Cardiac septum (tissue), 1 donor: ENCODE data around the gene EVPL. TPM values are rescaled to one million over a fixed set of nuclear protein-coding genes. Genes with fewer than 3 reads are reported as not detected.
A peak's percentile ranks its signal among the peaks of the same experiment; 100 is the strongest.

Source experiments
- DNase-seq: peaks from one replicate; pipeline ENCODE4 v3.0.0-alpha.2; 2020; ENCODE audit warnings: low spot score
- intact Hi-C: fragments of 100-400 bp; cut with DNase I; formaldehyde crosslinking; loops from one replicate; pipeline ENCODE4 v1.14.0; 2022
- total RNA-seq: library from RNA; stranded (reverse); fragmentation: NEBNext Ultra II Directional; extraction: Animal tissue kit (Norgen Biotek cat#: 25700); gene quantifications from one replicate; pipeline ENCODE4 v1.2.1, GENCODE V29; 2021
- donor health status: DM: no; HTN: no; CAD: no.

EVPL gene
- total RNA-seq, 1 donor from 2014 or later = 0.05 TPM

DNA sequence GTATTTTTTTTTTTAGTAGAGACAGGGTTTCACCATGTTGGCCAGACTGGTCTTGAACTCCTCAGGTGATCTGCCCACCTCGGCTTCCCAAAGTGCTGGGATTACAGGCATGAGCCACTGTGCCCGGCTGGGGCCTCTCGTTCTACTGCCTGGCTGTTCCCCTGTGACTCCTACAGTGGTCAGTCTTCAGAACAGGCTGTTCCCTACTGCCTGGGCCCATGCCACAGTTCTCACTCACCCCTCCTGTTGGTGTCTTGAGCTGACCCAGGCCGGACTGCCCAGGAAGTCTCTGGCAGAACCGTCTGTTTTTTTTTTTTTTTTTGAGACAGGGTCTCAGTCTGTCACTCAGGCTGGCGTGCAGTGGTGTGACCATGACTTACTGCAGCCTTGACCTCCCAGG lies 23.2 kb downstream of the EVPL start:
- DNase-seq = no peak
- intact Hi-C loops = loop anchor here (2.0 kb wide), 1 partner anchor 99 kb away; the partner anchor contains the start of gene MRPL38

DNA sequence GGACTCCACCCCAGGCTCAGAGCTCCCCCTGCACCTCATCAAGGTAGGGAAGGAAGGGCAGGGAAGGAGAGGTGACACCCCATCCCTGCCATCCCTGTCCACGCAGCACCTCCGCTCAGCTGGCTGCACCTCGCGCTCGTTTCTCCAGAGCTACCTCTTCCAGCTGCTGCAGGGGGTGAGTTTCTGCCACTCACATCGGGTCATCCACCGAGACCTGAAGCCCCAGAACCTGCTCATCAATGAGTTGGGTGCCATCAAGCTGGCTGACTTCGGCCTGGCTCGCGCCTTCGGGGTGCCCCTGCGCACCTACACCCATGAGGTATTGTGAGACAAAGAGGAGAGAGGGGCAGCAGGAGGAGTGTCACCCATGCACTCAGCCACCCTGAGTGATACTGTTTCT lies 25.0 kb downstream of the EVPL start:
- intact Hi-C loops = no loop called here
- DNase-seq = no peak

DNA sequence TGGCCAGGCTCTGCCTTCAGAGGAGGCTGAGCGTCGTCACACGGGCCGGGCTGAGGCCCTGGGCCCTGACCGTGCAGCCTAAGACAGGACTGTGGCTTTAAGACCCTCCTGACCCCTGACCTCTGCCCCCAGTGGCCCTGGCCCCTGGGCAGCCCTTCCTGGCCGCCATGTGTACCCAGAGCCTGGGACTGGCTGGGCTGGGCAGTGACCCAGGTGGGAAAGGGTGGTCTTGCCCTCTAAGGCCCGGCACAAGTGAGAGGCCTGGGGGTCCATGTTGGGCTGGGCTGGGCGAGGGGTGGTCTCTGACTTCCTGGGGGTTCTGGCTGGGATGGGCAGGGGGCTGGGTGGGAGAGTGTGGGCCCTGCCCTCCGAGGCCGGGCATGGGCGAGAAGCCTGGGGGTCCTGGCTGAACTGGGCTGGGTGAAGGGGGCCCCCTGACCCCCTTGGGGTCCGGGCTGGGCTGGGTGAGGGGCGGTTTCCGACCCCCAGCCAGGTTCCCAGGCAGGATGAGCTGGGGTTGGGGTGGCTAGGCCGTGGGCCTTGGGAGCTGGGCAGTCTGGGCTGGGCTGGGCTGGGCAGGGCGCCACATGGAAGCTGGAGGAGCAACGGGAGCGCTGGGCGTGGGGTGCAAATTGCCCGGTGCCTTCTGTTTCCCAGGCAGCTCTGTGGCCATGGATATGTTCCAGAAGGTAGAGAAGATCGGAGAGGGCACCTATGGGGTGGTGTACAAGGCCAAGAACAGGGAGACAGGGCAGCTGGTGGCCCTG lies 26.2 kb downstream of the EVPL start, which contains the start of gene CDK3:
TSS of gene CDK3 (plus strand) at position 101 of the 767 bp plus-strand sequence. CDS start at position 672, 571 bp downstream.
- no peak for DNase-seq
- intact Hi-C loops = no loop called here

DNA sequence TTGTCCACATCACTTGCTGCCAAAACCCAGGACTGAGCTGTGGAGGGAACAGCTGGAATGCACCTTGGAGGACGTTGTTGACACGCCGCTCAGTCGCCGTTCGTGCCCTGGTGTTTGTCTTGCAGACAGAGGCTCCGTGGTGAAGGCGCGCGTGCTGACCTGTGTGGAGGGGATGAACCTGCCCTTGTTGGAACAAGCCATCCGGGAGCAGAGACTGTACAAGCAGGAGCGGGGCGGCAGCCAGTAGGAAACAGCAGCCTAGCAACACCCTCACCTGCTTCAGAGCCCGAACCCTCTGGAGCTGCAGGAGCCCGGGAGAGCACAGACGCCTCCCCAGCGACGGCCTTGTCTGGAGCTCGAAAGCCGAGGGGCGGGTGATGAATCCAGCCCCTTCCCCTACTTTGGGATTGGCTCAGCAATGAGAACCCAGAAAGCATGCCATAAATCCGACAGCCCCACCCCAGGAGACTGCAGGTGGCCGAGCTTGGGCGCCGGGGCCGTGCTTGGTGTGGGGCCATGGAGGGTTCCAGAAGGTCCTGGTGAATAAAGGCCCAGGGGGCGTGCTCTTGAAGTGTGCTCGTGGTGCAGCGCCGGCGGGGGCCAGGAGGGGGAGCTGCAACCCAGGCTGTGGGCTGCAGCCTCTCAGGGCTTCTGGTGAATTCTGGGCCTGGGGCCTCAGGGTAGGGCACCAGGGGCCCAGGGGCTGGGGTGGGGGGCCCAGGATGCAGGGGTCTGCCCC lies 26.9 kb downstream of the EVPL start:
- intact Hi-C loops = no loop called here

DNA sequence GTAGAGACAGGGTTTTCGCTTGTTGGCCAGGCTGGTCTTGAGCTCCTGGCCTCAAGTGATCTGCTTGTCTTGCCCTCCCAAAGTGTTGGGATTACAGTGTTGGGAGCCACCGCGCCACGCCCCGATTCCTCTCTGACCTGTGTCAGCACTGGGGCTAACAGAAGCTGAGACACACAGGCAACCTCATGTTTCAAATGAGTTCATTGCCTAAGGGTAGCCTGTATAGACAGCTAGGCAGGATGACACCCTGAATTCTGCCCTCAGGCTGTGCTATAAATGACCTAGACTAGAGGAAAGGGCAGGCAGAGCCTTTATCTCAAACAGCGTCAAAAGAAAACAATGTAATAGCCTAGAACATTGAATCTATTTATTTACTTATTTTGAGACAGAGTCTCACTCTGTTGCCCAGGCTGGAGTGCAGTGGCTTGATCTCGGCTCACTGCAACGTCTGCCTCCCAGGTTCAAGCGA lies 28.7 kb downstream of the EVPL start:
- no peak for DNase-seq

More for the DNA sequence above, 26.9 kb downstream of the EVPL start:
- no peak for DNase-seq

DNA sequence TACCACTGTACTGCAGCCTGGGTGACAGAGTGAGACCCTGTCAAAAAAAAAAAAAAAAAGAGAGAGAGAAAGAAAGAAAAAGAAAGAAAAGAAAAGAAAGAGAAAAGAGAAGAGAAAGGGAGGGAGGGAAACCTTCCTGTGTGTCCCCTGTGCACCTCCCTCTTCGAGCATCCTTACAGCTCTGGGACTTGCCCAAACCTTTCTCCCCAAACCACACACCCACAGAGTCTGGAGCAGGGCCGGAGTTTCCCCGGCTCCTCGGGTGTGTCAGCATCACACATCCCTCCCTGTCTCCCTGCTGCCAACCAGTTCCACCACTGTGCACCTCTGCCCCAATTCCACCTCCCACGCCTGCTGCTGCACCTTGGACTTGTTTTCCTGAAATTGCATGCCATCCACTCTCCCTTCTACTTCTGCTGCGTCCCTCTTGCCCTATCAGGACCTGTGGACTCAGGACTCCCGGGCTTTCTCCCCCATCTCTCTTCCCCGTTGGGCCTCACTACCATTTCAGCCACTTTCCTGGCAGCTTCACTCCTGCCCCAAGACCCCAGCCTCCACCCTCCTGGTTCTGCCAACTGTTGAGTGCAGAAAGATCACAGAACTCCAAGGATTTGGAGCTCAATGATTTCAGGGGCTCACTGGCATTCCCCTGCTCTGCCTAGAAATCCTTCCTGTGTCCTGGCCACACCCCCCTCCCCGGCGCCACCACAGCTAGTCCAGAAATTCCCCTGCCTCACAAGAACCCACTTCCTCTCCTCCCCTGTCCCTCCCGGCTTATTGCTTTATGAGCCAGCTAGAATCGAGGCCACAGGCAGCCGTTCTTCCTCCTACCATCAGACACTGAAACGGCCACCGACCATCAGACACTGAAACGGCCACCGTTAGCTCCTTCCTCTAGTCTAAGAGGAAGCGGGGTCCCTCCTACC lies 30.2 kb downstream of the EVPL start:
- no peak for DNase-seq
- intact Hi-C loops = no loop called here

More for the DNA sequence above, 28.7 kb downstream of the EVPL start:
- intact Hi-C loops = no loop called here

DNA sequence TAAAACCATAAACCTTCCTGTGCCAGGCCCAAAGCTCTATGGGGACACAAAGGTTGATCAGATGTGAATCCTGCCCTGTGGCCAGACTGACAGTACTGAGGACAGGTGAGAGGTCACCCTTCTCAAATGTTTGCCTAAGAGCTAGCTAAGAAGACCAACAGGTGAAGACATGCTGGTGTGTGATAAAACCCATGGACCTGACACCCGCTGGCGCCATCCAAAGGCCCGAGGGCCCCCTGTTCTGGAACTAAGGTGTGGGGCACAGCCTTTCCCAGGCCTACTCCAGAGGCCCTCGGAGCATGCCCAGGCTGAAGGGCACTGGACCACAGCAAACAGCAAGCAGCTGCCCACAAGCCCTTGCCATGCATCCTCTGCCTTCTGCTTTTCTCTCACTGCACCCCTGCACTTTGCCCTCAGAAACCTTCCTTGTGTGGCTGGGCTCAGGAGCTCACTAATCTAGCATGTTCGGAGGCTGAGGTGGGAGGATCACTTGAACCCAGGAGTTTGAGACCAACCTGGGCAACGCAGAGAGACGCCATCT lies 31.7 kb downstream of the EVPL start:
- intact Hi-C loops = no loop called here
- no peak for DNase-seq

DNA sequence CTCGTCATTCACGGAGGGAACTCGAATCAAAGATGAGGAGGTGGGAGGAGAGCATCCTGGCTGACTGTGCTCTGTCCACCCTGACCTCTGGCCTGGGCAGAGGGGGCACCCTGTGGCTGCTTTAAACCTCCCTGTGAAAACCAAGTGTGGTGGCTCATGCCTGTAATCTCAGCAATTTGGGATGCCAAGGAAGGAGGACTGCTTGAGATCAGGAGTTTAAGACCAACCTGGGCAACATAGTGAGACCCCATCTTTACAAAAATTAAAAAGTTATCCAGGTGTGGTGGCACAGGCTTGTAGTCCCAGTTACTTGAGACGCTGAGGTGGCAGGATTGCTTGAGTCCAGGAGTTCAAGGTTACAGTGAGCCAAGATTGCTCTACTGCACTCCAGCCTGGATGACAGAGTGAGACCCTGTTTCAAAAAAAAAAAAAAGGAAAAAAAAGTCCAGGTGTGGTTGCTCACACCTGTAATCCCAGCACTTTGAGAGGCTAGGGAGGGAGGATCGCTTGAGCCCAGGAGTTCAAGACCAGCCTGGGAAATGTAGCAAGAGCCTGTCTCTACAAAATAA lies 32.2 kb downstream of the EVPL start:
- DNase-seq = no peak
- intact Hi-C loops = no loop called here

DNA sequence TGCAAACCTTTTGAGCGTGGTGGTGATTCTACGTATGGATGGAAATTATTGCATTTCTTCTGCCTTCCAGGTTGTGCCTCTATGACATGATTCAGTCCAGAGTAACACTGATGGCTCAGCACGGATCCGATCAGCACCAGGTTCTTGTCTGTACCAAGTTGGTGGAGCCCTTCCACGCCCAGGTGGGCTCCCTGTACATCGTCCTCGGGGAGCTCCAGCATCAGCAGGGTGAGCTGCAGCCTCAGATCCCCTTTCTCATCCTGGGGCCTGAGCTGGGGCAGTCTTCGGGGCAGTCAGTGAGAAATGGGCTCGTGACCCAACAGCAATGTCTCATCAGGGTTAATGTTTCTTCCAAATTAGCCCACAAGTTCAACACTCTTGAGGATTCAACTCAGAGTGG lies 35.7 kb downstream of the EVPL start:
- intact Hi-C loops = no loop called here
- no peak for DNase-seq

DNA sequence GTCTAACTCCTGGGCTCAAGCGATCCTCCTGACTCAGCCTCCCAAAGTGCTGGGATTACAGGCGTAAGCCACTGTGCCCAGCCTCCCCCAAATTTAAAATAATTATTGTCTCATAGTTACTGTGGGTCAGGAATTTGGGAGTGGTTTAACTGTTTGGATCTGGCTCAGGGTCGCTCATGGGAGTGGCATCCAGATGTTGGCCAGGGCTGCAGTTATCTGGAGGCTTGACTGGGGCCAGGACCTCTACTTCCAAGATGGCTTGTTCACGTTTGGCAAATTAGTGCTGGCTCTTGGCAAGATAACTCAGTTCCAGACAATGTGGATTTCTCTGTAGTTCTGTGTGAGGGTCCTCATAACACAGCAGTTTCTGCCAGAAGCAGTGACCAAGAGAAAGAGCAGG lies 40.1 kb downstream of the EVPL start:
- no peak for DNase-seq
- intact Hi-C loops = no loop called here

DNA sequence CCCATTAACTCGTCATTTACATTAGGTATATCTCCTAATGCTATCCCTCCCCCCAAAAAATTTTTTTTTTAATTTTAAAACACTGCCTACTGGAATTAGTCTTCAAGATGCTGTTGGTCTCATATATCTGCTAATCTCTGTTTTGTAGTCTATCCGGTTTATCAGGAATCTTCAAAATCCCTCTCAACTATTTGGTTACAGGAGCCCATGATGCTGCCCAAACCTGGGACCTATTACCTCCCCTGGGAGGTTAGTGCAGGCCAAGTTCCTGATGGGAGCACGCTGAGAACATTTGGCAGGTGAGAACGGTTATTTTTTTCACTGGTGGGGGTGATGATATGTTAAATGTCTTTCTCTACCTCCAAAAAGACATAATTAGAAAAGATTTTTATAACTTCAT lies 41.1 kb downstream of the EVPL start:
- intact Hi-C loops = no loop called here
- no peak for DNase-seq

DNA sequence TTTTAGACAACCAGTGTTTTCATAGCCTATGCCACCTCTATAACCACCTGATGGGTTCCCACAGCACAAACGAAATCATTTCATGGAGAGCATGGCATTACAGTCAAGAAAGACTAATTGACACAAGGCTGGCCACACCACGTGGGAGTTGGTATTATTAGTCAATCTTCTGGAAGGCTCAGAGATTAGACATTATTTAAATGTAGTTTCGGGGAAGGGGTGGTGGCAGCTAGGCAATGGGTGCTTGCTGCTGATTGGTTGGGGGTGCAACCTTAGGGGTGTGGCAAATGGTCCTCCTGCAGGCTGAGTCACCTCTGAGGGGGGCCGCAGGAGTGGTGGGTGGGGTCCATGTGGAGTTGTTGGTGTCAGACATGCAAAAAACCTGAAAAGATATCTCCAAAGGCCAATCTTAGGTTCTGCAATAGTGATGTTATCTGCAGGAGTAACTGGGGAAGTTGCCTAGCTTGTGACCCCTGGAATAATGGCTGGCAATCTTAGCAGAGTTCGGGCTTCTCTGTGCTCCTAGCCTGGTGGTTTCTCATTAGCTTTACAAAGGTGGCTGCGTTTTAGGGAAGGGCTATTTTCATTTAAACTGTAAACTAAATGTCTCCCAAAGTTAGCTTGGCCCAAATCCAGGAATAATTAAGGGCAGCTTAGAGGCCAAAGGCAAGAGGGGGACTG lies 43.5 kb downstream of the EVPL start:
- intact Hi-C loops = no loop called here
- DNase-seq = no peak

DNA sequence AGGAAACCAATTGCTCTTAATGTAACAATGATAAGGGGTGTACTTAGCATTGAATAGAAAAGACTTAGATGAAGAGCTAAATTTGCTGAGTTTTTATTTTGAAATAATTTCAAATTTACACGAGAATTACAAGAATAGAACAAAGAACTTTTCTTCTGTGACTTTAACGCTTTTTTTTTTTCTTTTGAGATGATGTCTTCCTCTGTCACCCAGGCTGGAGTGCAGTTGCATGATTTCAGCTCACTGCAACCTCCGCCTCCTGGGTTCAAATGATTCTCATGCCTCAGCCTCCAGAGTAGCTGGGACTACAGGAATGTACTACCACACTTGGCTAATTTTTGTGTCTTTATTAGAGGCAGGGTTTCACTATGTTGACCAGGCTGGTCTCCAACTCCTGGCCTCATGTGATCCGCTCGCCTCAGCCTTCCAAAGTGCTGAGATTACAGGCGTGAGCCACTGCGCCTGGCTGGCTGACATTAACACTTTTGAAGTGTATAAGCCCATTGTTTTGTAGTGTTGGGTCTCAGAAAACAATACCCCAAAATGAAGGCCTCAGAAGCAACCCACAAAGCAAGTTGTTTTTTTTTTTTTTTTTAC lies 46.0 kb downstream of the EVPL start:
- DNase-seq = no peak
- intact Hi-C loops = no loop called here

DNA sequence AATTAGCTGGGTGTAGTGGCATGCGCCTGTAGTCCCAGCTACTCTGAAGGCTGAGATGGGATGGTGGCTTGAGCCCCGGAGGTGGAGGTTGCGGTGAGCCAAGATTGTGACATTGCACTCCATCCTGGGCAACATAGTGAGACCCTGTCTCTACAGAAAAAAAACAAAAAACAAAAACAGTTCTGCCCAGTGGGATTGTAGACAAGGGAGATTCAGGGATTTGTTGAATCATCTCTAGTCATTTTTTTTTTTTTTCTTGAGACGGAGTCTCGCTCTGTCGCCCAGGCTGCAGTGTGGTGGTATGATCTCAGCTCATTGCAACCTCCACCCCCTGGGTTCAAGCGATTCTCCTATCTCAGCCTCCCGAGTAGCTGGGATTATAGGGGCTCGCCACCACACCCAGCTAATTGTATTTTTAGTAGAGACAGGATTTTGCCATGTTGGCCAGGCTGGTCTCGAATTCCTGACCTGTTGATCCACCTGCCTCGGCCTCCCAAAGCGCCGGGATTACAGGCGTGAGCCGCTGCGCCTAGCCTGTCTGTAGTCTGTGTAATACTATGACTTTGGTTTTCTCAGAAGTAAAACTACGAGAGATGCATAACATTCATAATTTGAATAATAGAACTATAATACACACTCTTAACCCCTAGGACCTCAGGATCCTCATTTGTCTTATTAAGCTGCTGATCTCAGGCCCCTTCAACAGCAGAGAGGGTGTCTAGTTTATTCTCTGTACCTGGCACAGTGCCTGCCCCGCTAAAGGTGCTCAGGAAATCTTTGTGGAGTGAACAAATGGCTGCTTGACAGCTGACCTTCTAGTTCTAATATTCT lies 46.7 kb downstream of the EVPL start:
- DNase-seq = no peak
- intact Hi-C loops = no loop called here

DNA sequence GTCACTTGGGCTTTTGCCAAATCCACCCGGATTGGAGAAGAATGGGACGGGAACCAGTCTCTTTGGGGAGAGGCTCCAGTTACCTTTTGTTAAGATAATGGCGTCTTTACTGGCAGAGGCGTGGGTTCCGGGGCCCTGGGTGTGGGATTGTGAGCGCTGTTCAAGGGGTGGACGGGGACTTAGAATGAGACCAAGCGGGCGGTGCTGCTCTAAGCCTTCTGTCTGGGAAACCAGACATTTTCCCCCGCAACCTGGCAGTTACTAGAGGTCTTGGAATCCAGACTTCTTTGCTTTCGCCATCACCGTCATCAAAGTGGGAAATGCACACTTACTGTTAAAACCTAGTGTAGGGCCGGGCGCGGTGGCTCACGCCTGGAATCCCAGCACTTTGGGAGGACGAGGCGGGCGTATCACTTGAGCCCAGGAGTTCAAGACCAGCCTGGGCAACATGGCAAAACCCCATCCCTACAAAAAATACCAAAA lies 47.4 kb downstream of the EVPL start:
- intact Hi-C loops = loop anchor here (2.0 kb wide), 1 partner anchor 39 kb away; the partner anchor contains the start of gene FBF1
- no peak for DNase-seq

DNA sequence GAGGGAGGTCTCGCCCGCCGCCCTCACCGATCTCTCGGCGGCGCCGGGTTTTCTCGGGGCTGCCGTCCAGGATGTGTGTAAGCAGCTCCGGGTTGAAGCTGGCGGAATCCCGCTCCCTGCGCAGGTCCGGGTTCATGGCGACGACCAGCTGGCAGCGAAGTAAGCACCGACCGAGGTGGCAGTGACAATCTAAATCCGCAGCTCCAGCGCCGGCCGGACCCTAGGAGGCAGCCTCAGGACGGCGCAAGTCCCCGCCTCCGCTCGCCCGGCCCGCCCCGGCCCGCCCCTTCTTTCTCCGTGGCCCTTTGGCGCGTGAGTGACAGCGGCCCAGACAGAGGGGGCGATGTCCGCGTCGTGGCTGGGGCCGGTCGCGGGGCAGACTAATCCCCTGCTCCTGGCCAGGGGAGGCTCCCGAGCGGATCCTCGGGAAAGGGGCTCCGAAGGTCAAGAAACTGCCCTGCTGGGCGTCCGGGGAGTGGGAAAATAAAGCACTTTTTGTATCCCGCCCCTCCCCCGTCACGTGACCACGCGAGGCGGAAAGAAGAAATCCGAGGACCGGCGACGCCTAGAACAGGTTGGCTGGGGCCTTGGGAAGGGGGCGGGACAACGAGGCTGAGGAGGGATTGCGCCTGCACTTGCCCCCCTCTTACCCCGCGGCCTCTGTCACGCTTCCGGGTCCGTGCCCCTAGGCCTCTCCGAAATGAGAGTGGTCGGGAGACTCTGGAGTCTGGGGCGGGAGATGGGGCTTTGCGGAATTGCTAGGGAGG lies 48.0 kb downstream of the EVPL start, which contains the start of the genes ACOX1 and TEN1:
TSS of gene ACOX1 (minus strand) at position 229 of the 767 bp plus-strand sequence. CDS start at position 136, 93 bp downstream.
TSS of gene TEN1 (plus strand) at position 303 of the 767 bp plus-strand sequence. CDS start 6,953 bp downstream, outside the sequence.
- peak; percentile 99 for DNase-seq
- intact Hi-C loops = loop anchor here (2.0 kb wide), 1 partner anchor 38 kb away; the partner anchor contains the start of gene FBF1
